GM19043 (cell line): Measurements from ENCODE around the gene TAF6L.
"Not testable (repeated sequence)": the region's sequence is repeated elsewhere in the genome, so short reads cannot be mapped to it uniquely, and the experiment has no call there.

ENCODE experiments used
- ATAC-seq: cut with Tn5 transposase; IDR thresholded peaks from one replicate; pipeline ENCODE4 v1.9.1; 2021; ENCODE audit warnings: low read depth; ENCODE audit not compliant: unreplicated experiment

The TAF6L gene

GRCh38 chr11:62771144-62772021, at the start of gene TAF6L:
TAF6L (plus strand) TSS chr11:62771396; CDS start chr11:62775784, 4,388 bp downstream.
- peak; percentile 78 for ATAC-seq

- ATAC-seq, result no peak
Observed at GRCh38 chr11:62721994-62722393, 49.2 kb upstream of the TAF6L start.

- no peak for ATAC-seq
Observed at GRCh38 chr11:62724171-62724570, 47.0 kb upstream of the TAF6L start.

- no peak for ATAC-seq
Observed at GRCh38 chr11:62725646-62726045, 45.5 kb upstream of the TAF6L start.

- no peak for ATAC-seq
Observed at GRCh38 chr11:62726156-62726914, 44.9 kb upstream of the TAF6L start.

- no peak for ATAC-seq
Observed at GRCh38 chr11:62726915-62727164, 44.4 kb upstream of the TAF6L start.

- peak; percentile 64 for ATAC-seq
Observed at GRCh38 chr11:62727165-62727871, 43.9 kb upstream of the TAF6L start, which contains the start of gene HNRNPUL2. HNRNPUL2 (minus strand) TSS chr11:62727457; CDS start chr11:62727156, 301 bp downstream.

GRCh38 chr11:62727872-62728170, 43.4 kb upstream of the TAF6L start:
- peak; percentile 40 for ATAC-seq

- ATAC-seq, result peak; percentile 27
Observed at GRCh38 chr11:62728171-62728988, 42.8 kb upstream of the TAF6L start, which contains the start of gene TTC9C. TTC9C (plus strand) TSS chr11:62728486; CDS start chr11:62728849, 363 bp downstream.

GRCh38 chr11:62730076-62730475, 41.1 kb upstream of the TAF6L start:
- not testable (repeated sequence) for ATAC-seq

GRCh38 chr11:62732830-62733229, 38.4 kb upstream of the TAF6L start:
- ATAC-seq, result no peak

GRCh38 chr11:62737196-62737595, 34.0 kb upstream of the TAF6L start:
- ATAC-seq, result no peak

GRCh38 chr11:62747475-62748160, 23.6 kb upstream of the TAF6L start:
- no peak for ATAC-seq

GRCh38 chr11:62749931-62750330, 21.3 kb upstream of the TAF6L start:
- not testable (repeated sequence) for ATAC-seq

- no peak for ATAC-seq
Observed at GRCh38 chr11:62752177-62752785, 18.9 kb upstream of the TAF6L start.

- no peak for ATAC-seq
Observed at GRCh38 chr11:62752994-62753735, 18.0 kb upstream of the TAF6L start.

- peak; percentile 93 for ATAC-seq
Observed at GRCh38 chr11:62753736-62754603, 17.2 kb upstream of the TAF6L start, which contains the start of gene ZBTB3. ZBTB3 (minus strand) TSS chr11:62754160; CDS start chr11:62753664, 496 bp downstream.
